Keratinocyte (primary cell): ENCODE results near the gene EVL. TPM values are rescaled to one million over a fixed set of nuclear protein-coding genes. Genes with fewer than 3 reads are reported as not detected.
A peak's percentile ranks its signal among the peaks of the same experiment; 100 is the strongest.

Source experiments
- DNase-seq: peaks from one replicate; pipeline ENCODE4 v3.0.0-alpha.2; 2011; ENCODE audit warnings: low read depth, missing footprints, low spot score
- FAIRE-seq: peaks from 2 replicates; lab custom pipeline; 2011; peaks lifted over from hg19 to GRCh38; lab: Jason Lieb, UNC
- H2AFZ ChIP-seq: 2 replicates; pipeline ENCODE4 v1.6.0; 2012; ENCODE audit warnings: low read length, control low read depth, inconsistent platforms; ENCODE audit not compliant: control insufficient read depth
- H3K27ac ChIP-seq: 2 replicates; pipeline ENCODE4 v1.5.1; 2011; ENCODE audit warnings: low read length; ENCODE audit not compliant: control insufficient read depth, insufficient read depth
- H3K27me3 ChIP-seq: 3 replicates; pipeline ENCODE4 v1.6.0; 2011; ENCODE audit warnings: low read length; ENCODE audit not compliant: control insufficient read depth, insufficient read depth; ENCODE audit errors: extremely low read depth
- H3K36me3 ChIP-seq, 2 experiments: 2 replicates in 1 of 2; 3 replicates in 1 of 2; pipeline ENCODE4 v1.5.1; 2011; ENCODE audit warnings: low read length in 2 of 2, mild to moderate bottlenecking in 1 of 2; ENCODE audit not compliant: control insufficient read depth in 2 of 2, insufficient read depth in 2 of 2; ENCODE audit errors: extremely low read depth in 1 of 2
- H3K4me1 ChIP-seq: 3 replicates; pipeline ENCODE4 v1.5.1; 2011; ENCODE audit warnings: low read length; ENCODE audit not compliant: control insufficient read depth, insufficient read depth; ENCODE audit errors: extremely low read depth
- H3K4me2 ChIP-seq: 3 replicates; pipeline ENCODE4 v1.6.0; 2011; ENCODE audit warnings: low read depth, low read length; ENCODE audit not compliant: control insufficient read depth, insufficient read depth; ENCODE audit errors: extremely low read depth
- H3K4me3 ChIP-seq, 3 experiments: fragments of 200-600 bp in 1 of 3; sonication (generic) in 1 of 3; 2 replicates in 2 of 3; 3 replicates in 1 of 3; pipeline ENCODE4 v1.5.1; 2011 to 2016; ENCODE audit warnings: low read length in 3 of 3, mild to moderate bottlenecking in 3 of 3, control low read depth in 2 of 3, inconsistent platforms in 1 of 3, low read depth in 1 of 3, mixed read lengths in 1 of 3, mixed run types in 1 of 3, moderate library complexity in 1 of 3; ENCODE audit not compliant: control insufficient read depth in 2 of 3, insufficient read depth in 2 of 3; ENCODE audit errors: extremely low read depth in 1 of 3
- H3K79me2 ChIP-seq: 2 replicates; pipeline ENCODE4 v1.6.0; 2012; ENCODE audit warnings: low read length; ENCODE audit not compliant: control insufficient read depth, insufficient read depth
- H3K9ac ChIP-seq: 3 replicates; pipeline ENCODE4 v1.6.0; 2011; ENCODE audit warnings: low read length; ENCODE audit not compliant: control insufficient read depth, insufficient read depth; ENCODE audit errors: extremely low read depth
- H3K9me1 ChIP-seq: 3 replicates; pipeline ENCODE4 v1.6.0; 2011; ENCODE audit warnings: low read length; ENCODE audit not compliant: control insufficient read depth, insufficient read depth; ENCODE audit errors: extremely low read depth
- H3K9me3 ChIP-seq: 2 replicates; pipeline ENCODE4 v1.5.1; 2012; ENCODE audit warnings: low read depth, low read length; ENCODE audit not compliant: control insufficient read depth
- H4K20me1 ChIP-seq: 3 replicates; pipeline ENCODE4 v1.6.0; 2011; ENCODE audit warnings: low read length; ENCODE audit not compliant: control insufficient read depth, insufficient read depth; ENCODE audit errors: extremely low read depth
- CTCF ChIP-seq, 3 experiments: IDR thresholded peaks in 1 of 3; conservative IDR thresholded peaks in 1 of 3; optimal IDR thresholded peaks in 1 of 3; 2 replicates in 2 of 3; 3 replicates in 1 of 3; pipeline versions ENCODE3 to v1.5.1; 2011; ENCODE audit warnings: low read length in 3 of 3, mild to moderate bottlenecking in 3 of 3, moderate library complexity in 2 of 3, control low read depth in 1 of 3, inconsistent platforms in 1 of 3; ENCODE audit not compliant: insufficient read depth in 2 of 3; ENCODE audit errors: extremely low read depth in 1 of 3
- EZH2 ChIP-seq: IDR thresholded peaks from one replicate; pipeline ENCODE4 v1.6.1; 2012; ENCODE audit warnings: inconsistent platforms, mild to moderate bottlenecking, low read length, moderate library complexity
- dilution Hi-C: fragments of 300-500 bp; cut with MboI; formaldehyde crosslinking; loops from one replicate; pipeline ENCODE4 v1.7.0; 2020; ENCODE audit warnings: low sequenced_read_pairs; ENCODE audit not compliant: extremely low pct_ligation_motif_present
- polyA plus RNA-seq, 5 experiments: library from polyadenylated mRNA; depleted of rRNA in 3 of 5; stranded (reverse) in 3 of 5; stranded (forward) in 1 of 5; unstranded in 1 of 5; fragments of >200 nt; gene quantifications; 1 replicate in 1 of 5; 2 replicates in 3 of 5; 3 replicates in 1 of 5; pipeline versions ENCODE4 v1.2.1 to v1.2.3, GENCODE V29; 2011 to 2012; ENCODE audit warnings: missing spikeins in 2 of 5, low read depth in 1 of 5, low replicate concordance in 1 of 5

Gene EVL
- polyA plus RNA-seq, 1 donor (not counting 4 experiments of a cell fraction or from before 2014, with no cell fraction given) = 12.0 TPM

GRCh38 chr14:100022772-100023451 is 42.3 kb upstream of the EVL start:
- Histone ChIP-seq H3K4me1 (peaks cover 6% of the 10 kb centered on the region), H2AFZ (no peak overlapping the region), H3K9ac (no peak overlapping the region), H3K4me3 (no peak overlapping the region), H3K4me2 (no peak overlapping the region), H3K27ac (no peak overlapping the region), H3K36me3 (no peaks in the 10 kb centered on the region), H3K9me3 (no peaks in the 10 kb centered on the region), H3K9me1 (no peaks in the 10 kb centered on the region), H3K27me3 (no peaks in the 10 kb centered on the region), H4K20me1 (no peaks in the 10 kb centered on the region), H3K79me2 (no peaks in the 10 kb centered on the region)
- TF ChIP-seq EZH2 (no peak), CTCF (optimal IDR thresholded peaks at IDR 0.05 in 1 of 3, IDR thresholded peaks at IDR 0.05 in 1 of 3, conservative IDR thresholded peaks at IDR 0.05 in 1 of 3; ENCODE audit: extremely low read depth in 1 of 3, insufficient read depth in 2 of 3, low read length in 3 of 3) (no peak)
- dilution Hi-C loops = no loop called here
- DNase-seq = no peak
- no peak for FAIRE-seq

GRCh38 chr14:100025111-100025510 is 40.1 kb upstream of the EVL start:
- Histone ChIP-seq H3K4me2 (no peak overlapping the region), H3K4me1 (peaks cover 16% of the 10 kb centered on the region), H3K27me3 (no peaks in the 10 kb centered on the region), H3K9ac (no peak overlapping the region), H3K27ac (no peak overlapping the region), H3K36me3 (no peaks in the 10 kb centered on the region), H3K9me1 (no peaks in the 10 kb centered on the region), H3K9me3 (no peaks in the 10 kb centered on the region), H2AFZ (no peak overlapping the region), H3K79me2 (no peaks in the 10 kb centered on the region), H3K4me3 (no peak overlapping the region), H4K20me1 (no peaks in the 10 kb centered on the region)
- no peak for DNase-seq
- TF ChIP-seq EZH2 = no peak
- peak; percentile 55 to 89 (median 59) for TF ChIP-seq CTCF (optimal IDR thresholded peaks at IDR 0.05 in 1 of 3, IDR thresholded peaks at IDR 0.05 in 1 of 3, conservative IDR thresholded peaks at IDR 0.05 in 1 of 3; ENCODE audit: extremely low read depth in 1 of 3, insufficient read depth in 2 of 3, low read length in 3 of 3)
- FAIRE-seq = no peak
- dilution Hi-C loops = no loop called here
